ENCODE results near the gene RHBDL1. TPM values are rescaled to one million over a fixed set of nuclear protein-coding genes. Genes with fewer than 3 reads are reported as not detected.
A peak's percentile ranks its signal among the peaks of the same experiment; 100 is the strongest.

Gene RHBDL1
- total and polyA plus RNA-seq, 2 experiments from 2014 or later = 8.4 to 10.1 TPM

DNA sequence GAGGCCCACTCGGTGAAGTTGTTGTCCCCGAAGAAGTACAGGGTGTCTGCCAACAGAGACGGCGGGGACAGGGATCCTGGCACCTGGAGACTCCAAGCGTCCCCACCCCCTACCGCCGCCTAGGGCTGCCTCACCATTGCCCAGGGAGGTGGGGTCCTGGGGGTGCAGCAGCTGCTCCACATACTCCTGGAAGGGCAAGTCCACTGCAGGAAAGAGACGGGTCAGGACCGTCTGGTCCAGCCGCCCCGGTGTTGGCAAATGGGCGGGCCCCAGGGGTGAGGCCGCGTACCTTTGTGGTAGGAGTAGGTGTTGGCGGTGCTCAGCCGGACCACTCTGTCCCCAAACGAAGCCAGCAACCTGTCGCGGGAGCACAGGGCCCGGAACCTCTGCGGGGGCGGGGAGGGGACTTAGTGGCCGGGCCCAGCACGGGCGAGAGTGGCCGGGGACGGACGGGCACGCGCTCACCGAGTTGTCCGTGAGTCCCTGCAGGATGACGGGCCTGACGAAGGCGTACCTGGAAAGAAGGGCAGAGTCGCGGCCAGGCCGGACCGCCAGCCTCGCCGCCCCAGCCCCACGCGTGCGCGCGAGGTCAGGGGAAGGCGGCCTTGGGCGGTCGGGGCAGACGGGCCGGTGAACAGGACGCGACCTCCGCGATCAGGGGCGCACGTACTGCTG lies 8.1 kb downstream of the RHBDL1 start:
- Histone ChIP-seq H4K20me1 (replicated peaks; ENCODE audit: insufficient read depth) (peaks cover 14% of the 10 kb centered on the region; the same call in 1 of the 2 replicates), H3K79me2 (replicated peaks; ENCODE audit: insufficient read depth) (peaks cover 9% of the 10 kb centered on the region; the same call in 1 of the 2 replicates), H3K36me3 (ENCODE audit: insufficient read depth) (no peaks in the 10 kb centered on the region; the same call in 1 of the 2 replicates), H3K4me1 (ENCODE audit: insufficient read depth) (peaks cover 5% of the 10 kb centered on the region; the same call in 1 of the 2 replicates), H2AFZ (no peak overlapping the region), H3K27me3 (ENCODE audit: insufficient read depth) (no peaks in the 10 kb centered on the region), H3K9me2 (ENCODE audit: insufficient read depth) (no peaks in the 10 kb centered on the region), H3K4me3 (peak overlapping the region; percentile 72), H3K4me2 (peak overlapping the region; percentile 84), H3K27ac (ENCODE audit: low read depth) (peak overlapping the region; percentile 59; the same call in 1 of the 2 replicates), H3F3A (replicated peaks; ENCODE audit: low read depth) (peaks cover 24% of the 10 kb centered on the region)
- DNase-seq (ENCODE audit: low spot score) = no peak
- Mint-ChIP-seq H3K27me3 (ENCODE audit: insufficient read depth, low read depth, poor library complexity) (peaks cover 23% of the 10 kb centered on the region), H3K36me3 (ENCODE audit: low read depth) (peaks cover 34% of the 10 kb centered on the region), H3K4me1 (peaks cover 20% of the 10 kb centered on the region), H3K4me3 (peak overlapping the region; percentile 84), H3K27ac (0 out of 2 replicates have a peak overlapping the region, but pooled peaks have one; percentile 23), H3K9me3 (no peaks in the 10 kb centered on the region; the same call in 1 of the 3 replicates)
- TF ChIP-seq, protein P1, sequence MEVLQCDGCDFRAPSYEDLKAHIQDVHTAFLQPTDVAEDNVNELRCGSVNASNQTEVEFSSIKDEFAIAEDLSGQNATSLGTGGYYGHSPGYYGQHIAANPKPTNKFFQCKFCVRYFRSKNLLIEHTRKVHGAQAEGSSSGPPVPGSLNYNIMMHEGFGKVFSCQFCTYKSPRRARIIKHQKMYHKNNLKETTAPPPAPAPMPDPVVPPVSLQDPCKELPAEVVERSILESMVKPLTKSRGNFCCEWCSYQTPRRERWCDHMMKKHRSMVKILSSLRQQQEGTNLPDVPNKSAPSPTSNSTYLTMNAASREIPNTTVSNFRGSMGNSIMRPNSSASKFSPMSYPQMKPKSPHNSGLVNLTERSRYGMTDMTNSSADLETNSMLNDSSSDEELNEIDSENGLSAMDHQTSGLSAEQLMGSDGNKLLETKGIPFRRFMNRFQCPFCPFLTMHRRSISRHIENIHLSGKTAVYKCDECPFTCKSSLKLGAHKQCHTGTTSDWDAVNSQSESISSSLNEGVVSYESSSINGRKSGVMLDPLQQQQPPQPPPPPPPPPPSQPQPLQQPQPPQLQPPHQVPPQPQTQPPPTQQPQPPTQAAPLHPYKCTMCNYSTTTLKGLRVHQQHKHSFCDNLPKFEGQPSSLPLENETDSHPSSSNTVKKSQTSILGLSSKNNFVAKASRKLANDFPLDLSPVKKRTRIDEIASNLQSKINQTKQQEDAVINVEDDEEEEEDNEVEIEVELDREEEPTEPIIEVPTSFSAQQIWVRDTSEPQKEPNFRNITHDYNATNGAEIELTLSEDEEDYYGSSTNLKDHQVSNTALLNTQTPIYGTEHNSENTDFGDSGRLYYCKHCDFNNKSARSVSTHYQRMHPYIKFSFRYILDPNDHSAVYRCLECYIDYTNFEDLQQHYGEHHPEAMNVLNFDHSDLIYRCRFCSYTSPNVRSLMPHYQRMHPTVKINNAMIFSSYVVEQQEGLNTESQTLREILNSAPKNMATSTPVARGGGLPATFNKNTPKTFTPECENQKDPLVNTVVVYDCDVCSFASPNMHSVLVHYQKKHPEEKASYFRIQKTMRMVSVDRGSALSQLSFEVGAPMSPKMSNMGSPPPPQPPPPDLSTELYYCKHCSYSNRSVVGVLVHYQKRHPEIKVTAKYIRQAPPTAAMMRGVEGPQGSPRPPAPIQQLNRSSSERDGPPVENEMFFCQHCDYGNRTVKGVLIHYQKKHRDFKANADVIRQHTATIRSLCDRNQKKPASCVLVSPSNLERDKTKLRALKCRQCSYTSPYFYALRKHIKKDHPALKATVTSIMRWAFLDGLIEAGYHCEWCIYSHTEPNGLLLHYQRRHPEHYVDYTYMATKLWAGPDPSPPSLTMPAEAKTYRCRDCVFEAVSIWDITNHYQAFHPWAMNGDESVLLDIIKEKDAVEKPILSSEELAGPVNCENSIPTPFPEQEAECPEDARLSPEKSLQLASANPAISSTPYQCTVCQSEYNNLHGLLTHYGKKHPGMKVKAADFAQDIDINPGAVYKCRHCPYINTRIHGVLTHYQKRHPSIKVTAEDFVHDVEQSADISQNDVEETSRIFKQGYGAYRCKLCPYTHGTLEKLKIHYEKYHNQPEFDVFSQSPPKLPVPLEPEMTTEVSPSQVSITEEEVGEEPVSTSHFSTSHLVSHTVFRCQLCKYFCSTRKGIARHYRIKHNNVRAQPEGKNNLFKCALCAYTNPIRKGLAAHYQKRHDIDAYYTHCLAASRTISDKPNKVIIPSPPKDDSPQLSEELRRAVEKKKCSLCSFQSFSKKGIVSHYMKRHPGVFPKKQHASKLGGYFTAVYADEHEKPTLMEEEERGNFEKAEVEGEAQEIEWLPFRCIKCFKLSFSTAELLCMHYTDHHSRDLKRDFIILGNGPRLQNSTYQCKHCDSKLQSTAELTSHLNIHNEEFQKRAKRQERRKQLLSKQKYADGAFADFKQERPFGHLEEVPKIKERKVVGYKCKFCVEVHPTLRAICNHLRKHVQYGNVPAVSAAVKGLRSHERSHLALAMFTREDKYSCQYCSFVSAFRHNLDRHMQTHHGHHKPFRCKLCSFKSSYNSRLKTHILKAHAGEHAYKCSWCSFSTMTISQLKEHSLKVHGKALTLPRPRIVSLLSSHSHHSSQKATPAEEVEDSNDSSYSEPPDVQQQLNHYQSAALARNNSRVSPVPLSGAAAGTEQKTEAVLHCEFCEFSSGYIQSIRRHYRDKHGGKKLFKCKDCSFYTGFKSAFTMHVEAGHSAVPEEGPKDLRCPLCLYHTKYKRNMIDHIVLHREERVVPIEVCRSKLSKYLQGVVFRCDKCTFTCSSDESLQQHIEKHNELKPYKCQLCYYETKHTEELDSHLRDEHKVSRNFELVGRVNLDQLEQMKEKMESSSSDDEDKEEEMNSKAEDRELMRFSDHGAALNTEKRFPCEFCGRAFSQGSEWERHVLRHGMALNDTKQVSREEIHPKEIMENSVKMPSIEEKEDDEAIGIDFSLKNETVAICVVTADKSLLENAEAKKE (CRISPR knock-in tag; IDR thresholded peaks at IDR 0.05) = no peak
- TF ChIP-seq ZNF114 (CRISPR knock-in tag; IDR thresholded peaks at IDR 0.05) = no peak
- TF ChIP-seq, protein P2, sequence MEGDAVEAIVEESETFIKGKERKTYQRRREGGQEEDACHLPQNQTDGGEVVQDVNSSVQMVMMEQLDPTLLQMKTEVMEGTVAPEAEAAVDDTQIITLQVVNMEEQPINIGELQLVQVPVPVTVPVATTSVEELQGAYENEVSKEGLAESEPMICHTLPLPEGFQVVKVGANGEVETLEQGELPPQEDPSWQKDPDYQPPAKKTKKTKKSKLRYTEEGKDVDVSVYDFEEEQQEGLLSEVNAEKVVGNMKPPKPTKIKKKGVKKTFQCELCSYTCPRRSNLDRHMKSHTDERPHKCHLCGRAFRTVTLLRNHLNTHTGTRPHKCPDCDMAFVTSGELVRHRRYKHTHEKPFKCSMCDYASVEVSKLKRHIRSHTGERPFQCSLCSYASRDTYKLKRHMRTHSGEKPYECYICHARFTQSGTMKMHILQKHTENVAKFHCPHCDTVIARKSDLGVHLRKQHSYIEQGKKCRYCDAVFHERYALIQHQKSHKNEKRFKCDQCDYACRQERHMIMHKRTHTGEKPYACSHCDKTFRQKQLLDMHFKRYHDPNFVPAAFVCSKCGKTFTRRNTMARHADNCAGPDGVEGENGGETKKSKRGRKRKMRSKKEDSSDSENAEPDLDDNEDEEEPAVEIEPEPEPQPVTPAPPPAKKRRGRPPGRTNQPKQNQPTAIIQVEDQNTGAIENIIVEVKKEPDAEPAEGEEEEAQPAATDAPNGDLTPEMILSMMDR (conservative IDR thresholded peaks at IDR 0.05; ENCODE audit: low read depth in 2 of 2) = no peak
- no peak for TF ChIP-seq ZNF331 (CRISPR knock-in tag; IDR thresholded peaks at IDR 0.05; ENCODE audit: low read depth)
- no peak for TF ChIP-seq POLR2AphosphoS5 (IDR thresholded peaks at IDR 0.05; ENCODE audit: low read depth)
- no peak for TF ChIP-seq CREB1 (CRISPR knock-in tag; IDR thresholded peaks at IDR 0.05; ENCODE audit: low read depth)
- TF ChIP-seq JUNB (IDR thresholded peaks at IDR 0.05; ENCODE audit: unreplicated experiment) = no peak
- TF ChIP-seq, protein P3, sequence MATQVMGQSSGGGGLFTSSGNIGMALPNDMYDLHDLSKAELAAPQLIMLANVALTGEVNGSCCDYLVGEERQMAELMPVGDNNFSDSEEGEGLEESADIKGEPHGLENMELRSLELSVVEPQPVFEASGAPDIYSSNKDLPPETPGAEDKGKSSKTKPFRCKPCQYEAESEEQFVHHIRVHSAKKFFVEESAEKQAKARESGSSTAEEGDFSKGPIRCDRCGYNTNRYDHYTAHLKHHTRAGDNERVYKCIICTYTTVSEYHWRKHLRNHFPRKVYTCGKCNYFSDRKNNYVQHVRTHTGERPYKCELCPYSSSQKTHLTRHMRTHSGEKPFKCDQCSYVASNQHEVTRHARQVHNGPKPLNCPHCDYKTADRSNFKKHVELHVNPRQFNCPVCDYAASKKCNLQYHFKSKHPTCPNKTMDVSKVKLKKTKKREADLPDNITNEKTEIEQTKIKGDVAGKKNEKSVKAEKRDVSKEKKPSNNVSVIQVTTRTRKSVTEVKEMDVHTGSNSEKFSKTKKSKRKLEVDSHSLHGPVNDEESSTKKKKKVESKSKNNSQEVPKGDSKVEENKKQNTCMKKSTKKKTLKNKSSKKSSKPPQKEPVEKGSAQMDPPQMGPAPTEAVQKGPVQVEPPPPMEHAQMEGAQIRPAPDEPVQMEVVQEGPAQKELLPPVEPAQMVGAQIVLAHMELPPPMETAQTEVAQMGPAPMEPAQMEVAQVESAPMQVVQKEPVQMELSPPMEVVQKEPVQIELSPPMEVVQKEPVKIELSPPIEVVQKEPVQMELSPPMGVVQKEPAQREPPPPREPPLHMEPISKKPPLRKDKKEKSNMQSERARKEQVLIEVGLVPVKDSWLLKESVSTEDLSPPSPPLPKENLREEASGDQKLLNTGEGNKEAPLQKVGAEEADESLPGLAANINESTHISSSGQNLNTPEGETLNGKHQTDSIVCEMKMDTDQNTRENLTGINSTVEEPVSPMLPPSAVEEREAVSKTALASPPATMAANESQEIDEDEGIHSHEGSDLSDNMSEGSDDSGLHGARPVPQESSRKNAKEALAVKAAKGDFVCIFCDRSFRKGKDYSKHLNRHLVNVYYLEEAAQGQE (IDR thresholded peaks at IDR 0.05; ENCODE audit: unreplicated experiment) = no peak
- no peak for TF ChIP-seq EZH2 (IDR thresholded peaks at IDR 0.05; ENCODE audit: low read depth, unreplicated experiment)
- no peak for TF ChIP-seq EZH2phosphoT487 (IDR thresholded peaks at IDR 0.05; ENCODE audit: unreplicated experiment)
- no peak for TF ChIP-seq STAT1 (IDR thresholded peaks at IDR 0.05; ENCODE audit: unreplicated experiment)
- no peak for ATAC-seq
